Body of pancreas (tissue), 4 donors: Measurements from ENCODE around the gene A4GNT.

Experiments used
- POLR2A ChIP-seq, 3 donors: fragments of 450-650 bp; IDR thresholded peaks; one replicate each; pipeline ENCODE4 v1.6.1; 2016; ENCODE audit warnings: antibody characterized with exemption in 3 of 3, mild to moderate bottlenecking in 2 of 3
- TF ChIP-seq, protein P1 (sequence below), 7 experiments: fragments of 450-650 bp in 4 of 7; fragments of 200-600 bp in 3 of 7; sonication (generic) in 3 of 7; IDR thresholded peaks; one replicate each; pipeline ENCODE4 v1.5.1; 2016 to 2019; ENCODE audit warnings: antibody characterized with exemption in 7 of 7

- TF ChIP-seq, protein P1, sequence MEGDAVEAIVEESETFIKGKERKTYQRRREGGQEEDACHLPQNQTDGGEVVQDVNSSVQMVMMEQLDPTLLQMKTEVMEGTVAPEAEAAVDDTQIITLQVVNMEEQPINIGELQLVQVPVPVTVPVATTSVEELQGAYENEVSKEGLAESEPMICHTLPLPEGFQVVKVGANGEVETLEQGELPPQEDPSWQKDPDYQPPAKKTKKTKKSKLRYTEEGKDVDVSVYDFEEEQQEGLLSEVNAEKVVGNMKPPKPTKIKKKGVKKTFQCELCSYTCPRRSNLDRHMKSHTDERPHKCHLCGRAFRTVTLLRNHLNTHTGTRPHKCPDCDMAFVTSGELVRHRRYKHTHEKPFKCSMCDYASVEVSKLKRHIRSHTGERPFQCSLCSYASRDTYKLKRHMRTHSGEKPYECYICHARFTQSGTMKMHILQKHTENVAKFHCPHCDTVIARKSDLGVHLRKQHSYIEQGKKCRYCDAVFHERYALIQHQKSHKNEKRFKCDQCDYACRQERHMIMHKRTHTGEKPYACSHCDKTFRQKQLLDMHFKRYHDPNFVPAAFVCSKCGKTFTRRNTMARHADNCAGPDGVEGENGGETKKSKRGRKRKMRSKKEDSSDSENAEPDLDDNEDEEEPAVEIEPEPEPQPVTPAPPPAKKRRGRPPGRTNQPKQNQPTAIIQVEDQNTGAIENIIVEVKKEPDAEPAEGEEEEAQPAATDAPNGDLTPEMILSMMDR (IDR thresholded peaks at IDR 0.05) = peak; percentile 26 to 74 (median 66)
- TF ChIP-seq POLR2A (IDR thresholded peaks at IDR 0.05) = peak; percentile 76 to 91 (median 78)
Observed at GRCh38 chr3:138114988-138115971, 16.9 kb downstream of the A4GNT start, which contains the start of gene DZIP1L.
